GM21360 (cell line): ENCODE measurements around the gene U2AF1L4.

Experiments used
- ATAC-seq: cut with Tn5 transposase; IDR thresholded peaks from one replicate; pipeline ENCODE4 v1.9.1; 2021; ENCODE audit warnings: mild to moderate bottlenecking, moderate library complexity; ENCODE audit not compliant: unreplicated experiment

The U2AF1L4 gene

DNA sequence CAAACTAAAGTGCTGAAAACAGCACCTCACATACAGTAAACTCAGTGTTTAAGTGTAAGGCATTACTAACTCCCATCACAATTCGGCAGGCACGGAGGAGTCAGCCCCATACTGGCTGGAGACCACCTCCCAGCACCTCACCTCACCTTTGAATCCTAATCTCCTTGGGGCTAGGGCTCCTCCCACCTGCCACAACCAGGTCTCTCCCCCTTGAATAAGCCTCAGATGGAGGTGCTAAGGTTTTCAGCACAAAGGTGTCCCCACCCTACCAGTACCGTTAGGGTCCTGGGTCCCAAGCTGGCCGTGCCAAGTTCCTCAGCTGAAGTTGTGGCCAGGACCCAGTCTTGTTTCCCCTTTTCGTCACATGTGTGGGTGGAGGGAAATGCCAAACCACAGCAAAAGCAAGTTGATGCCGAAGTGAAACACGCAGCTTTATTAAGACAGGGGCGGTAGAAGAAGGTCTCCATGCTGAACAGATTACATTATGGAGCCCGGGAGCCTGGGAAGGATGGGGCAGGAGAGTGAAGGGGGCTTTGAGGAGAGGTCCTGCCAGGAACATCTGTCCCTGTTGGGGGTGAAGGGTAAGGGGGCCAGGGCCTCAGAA lies 3.0 kb downstream of the U2AF1L4 start, which contains the start of gene IGFLR1:
TSS of gene IGFLR1 (minus strand) at position 332 of the 604 bp plus-strand sequence. CDS start 1,272 bp downstream, outside the sequence.
- no peak for ATAC-seq

DNA sequence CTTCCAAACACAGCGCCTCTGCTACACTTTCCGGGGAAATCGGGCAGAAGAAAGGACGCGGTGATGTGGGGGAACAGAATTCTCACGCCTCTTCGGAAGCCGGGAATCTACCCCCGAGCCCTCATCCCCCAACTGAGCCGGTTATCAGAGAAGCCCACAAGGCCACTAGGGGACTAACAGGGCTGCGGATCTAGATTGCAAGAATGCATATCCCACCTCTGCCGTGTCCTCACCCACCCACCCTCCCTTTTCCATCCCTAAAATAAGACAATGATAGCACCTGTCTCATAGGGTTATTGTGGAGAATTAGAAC lies 4.1 kb downstream of the U2AF1L4 start:
- ATAC-seq = no peak

DNA sequence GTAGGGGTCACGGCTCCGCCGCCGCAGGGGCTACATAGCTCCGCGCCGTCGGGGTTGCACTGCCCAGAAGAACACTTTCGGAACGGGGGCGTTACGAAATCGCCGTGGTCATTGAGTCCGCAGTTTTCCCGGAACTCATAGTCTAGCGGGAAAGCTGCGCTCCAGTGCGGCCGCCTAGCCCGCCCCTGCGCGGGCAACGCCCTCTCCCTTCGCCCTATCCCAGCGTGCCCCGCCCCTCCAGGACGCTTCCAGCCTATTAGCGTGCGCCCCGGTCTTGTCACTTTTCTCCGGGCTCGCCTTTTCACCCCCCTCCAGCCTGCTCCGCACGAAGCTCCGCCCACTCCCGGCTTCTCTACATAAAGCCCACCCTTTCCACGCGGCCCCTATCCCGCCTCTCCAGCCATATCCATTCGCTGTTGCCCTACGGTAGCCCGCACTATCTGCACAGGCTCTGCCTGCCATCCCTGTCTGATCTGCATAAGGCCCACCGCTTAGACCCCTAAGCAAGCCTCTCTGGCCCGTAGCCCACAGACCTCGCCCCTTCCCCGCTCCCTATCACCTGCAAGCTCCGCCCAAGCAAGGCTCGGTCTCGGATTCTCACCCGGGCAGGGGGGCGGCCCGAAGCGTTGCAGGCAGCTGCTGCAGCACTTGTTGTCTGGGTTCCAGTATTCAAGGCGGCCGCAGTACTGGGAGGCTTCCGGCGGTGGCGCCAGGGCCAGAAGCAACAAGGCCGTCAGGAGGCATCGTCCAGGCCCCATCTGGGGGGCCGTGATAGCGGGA lies 4.6 kb downstream of the U2AF1L4 start:
- peak; percentile 55 for ATAC-seq

DNA sequence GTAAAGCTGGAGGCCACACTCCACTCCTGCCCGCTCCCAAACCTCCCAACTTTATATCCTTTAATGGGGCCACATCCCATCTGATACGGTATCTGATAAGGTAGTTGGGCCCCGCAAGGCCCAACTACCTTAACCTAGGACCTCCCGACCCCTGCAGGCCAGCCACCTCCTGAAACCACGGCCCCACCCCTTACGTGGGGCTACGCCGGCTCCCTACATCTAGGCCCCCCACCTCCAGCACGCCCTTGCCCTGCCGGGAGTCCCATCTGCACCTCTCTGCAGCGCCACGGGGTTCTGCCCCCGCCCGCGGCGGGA lies 5.2 kb downstream of the U2AF1L4 start:
- no peak for ATAC-seq

DNA sequence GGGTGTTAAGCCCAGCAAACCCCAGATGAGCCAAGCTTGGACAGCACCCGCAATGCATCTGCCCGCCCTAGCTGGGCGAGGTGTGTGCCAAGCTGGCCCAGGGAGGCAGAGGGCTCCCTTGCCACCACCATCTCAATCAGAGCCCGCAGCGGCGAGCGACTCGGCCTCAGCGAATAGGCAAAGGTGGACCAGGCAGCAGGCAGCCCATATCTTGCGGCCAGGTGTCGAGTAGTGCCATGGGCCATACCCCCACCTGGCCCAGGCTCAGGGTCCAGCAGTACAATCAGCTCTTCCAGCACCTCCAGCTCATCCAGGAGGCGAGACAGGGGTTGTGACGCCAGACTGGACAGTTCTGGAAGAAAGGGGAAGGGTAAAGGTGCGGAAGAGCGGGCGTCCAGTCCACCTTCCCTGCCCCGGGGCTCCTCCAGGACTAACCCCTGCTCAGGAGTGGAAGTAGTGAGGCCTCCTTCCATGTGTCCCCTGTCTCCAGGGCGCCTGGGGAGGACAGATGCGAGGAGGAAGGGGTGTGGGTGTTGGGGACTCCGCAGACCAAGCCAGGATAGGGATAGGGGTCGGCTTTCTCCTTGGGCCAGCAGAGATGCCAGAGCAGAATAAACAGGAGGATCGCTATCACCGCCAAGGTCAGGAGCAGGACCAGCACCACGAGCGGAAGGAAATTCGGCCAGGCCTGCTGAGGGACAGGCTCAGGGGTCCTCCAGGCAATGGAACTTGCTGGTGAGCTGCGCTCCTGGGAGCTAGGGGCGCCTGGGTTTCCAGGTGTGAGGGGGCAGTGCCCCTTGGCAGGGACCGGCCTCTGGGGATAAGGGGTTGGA lies 5.7 kb downstream of the U2AF1L4 start:
- ATAC-seq = no peak

DNA sequence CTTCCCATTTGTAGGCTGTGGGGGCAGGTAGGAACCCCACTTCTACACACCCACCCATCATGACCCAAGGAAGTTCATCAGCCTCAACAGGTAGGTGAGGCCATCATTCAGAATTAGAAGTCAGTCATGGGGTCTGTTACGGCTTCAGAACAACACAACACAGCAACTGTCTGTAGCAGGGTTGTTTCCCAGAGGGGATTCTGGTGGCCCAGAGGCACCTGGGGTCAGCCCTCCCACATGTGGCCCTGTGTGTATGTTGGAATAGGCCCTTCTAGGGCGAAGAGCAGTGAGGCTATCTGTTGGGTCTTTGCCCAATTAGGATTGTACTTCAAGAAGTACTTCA lies 6.4 kb downstream of the U2AF1L4 start:
- no peak for ATAC-seq

DNA sequence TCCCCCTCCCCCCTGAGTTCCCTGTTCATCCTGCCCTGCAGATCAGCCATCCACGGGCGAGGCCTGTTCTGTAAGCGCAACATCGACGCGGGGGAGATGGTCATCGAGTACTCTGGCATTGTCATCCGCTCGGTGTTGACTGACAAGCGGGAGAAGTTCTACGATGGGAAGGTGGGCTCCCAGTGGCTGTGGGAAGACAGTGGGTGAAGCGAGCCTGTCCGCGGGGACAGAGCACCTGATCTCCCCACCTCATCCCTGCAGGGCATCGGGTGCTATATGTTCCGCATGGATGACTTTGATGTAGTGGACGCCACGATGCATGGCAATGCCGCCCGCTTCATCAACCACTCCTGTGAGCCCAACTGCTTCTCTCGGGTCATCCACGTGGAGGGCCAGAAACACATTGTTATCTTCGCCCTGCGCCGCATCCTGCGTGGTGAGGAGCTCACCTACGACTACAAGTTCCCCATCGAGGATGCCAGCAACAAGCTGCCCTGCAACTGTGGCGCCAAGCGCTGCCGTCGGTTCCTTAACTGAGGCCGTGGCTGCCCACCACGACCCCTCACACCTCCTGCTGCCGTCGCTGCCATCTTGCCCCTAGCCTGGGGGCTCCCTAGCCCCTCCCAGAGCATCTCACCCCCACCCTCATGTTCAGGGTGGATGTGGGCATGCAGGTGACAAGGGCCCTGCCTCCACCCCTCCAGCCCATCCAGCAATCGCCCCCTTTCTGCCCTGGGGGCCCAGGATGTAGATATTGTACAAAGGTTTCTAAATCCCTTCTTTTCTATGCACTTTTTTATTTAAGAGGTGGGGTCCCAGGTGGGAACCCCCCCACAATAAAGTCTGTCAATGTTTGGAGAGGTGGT lies 7.0 kb downstream of the U2AF1L4 start:
- ATAC-seq = no peak

DNA sequence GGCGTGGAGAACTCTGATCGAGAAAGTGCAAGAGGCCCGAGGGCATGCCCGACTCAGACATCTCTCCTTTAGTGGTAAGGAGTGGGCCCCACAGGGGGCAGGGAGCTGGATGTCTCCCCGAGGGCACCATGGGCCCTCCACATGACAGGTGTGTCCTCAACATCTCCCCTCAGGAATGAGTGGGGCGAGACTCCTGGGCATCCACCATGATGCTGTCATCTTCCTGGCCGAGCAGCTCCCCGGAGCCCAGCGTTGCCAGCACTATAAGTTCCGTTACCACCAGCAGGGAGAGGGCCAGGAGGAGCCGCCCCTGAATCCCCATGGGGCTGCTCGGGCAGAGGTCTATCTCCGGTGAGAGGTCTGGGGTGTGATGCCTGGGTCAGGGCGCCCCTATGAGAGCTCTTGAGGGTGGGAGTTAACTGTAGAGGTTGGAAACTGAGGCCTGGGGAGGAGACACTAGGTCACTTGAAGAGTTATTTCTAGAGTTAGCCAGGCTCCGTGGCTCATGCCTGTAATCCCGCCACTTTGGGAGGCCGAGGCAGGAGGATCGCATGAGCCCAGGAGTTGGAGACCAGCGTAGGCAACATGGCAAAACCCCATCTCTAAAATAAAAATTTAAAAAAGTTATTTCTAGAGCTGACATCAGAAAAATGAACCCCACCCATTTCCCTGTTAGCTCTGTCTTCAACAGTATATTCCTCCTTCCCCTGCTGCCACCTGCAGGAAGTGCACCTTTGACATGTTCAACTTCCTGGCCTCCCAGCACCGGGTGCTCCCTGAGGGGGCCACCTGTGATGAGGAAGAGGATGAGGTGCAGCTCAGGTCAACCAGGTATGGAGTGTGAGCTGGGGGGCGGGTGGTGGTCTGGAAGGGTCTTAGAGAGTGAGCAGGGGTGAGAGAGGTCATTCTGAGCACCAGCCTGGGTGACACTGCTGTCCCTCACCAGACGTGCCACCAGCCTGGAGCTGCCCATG lies 8.0 kb downstream of the U2AF1L4 start:
- ATAC-seq = no peak

DNA sequence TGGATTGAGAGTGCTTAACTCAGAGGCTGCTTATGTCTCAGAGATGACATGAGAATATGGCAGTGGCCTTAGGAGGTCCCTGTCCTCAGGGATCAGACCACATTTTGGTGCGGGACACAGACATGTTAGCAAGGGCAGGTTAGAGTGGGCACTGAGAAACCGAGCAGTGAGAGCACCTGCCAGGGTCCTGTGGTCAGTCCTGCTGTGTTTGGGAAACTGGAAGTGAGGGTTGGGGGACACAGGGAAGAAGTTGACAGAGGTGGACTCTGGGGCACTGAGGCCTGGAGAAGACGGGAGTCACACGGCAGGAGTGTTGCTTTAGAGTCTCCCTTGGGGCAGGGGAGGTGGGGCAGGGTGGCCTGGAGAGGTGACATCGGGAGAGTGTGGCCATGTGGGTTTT lies 10.3 kb downstream of the U2AF1L4 start:
- no peak for ATAC-seq

DNA sequence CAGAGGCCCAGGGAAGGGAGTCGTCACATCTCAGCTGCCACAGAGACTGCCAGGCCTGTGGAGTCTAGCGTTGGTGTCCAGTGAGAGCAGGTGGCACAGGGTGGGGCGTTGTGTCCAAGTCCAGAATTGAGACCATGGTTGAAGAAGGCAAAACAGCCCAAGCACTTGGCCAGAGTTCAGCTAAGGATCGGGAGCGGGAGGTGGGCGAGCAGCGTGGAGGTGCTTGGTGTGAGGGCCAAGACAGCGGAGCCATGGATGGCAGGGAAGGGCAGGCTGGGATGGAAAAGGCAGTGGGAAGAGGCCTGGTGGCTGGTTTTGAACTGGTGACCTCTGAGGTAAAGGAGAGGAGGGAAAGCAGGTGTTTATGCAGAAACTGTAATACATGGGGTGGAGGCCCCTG lies 10.9 kb downstream of the U2AF1L4 start:
- no peak for ATAC-seq

DNA sequence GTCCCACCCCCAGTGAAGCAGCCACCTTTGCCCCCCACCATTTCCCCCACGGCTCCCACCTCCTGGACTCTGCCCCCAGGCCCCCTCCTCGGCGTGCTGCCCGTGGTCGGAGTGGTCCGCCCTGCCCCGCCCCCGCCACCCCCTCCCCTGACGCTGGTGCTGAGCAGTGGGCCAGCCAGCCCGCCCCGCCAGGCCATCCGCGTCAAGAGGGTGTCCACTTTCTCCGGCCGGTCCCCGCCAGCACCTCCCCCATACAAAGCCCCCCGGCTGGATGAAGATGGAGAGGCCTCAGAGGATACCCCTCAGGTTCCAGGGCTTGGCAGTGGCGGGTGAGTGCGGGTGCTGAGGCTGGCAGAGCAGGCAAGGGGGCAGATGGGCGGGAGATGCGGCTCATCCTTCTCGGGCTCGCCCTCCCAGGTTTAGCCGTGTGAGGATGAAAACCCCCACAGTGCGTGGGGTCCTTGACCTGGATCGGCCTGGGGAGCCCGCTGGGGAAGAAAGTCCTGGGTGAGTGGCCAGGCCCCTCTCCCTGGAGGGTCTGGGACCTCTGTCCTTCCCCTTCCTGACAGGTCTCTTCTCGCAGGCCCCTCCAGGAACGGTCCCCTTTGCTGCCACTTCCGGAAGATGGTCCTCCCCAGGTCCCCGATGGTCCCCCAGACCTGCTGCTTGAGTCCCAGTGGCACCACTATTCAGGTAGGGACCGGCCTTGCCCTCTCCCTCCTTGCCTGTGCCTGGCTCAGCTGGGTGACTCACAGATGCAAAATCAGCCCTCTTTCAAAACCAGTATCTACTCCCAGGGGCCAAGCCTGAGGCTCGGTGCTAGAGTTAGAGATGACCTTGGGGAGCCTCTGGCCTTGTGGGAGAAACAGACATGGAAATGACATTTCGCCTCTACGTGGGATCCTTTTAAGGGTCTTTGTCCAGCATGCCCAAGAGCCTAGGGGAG lies 11.8 kb downstream of the U2AF1L4 start:
- ATAC-seq = no peak

DNA sequence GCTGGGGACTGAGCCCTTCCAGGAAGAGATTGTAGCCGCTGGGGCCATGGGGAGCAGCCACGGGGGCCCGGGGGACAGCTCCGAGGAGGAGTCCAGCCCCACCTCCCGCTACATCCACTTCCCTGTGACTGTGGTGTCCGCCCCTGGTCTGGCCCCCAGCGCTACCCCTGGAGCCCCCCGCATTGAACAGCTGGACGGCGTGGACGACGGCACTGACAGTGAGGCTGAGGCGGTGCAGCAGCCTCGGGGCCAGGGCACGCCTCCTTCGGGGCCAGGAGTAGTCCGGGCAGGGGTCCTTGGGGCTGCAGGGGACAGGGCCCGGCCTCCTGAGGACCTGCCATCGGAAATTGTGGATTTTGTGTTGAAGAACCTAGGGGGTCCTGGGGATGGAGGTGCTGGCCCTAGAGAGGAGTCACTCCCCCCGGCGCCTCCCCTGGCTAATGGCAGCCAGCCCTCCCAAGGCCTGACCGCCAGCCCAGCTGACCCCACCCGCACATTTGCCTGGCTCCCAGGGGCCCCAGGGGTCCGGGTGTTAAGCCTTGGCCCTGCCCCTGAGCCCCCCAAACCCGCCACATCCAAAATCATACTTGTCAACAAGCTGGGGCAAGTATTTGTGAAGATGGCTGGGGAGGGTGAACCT lies 12.6 kb downstream of the U2AF1L4 start:
- ATAC-seq = no peak

DNA sequence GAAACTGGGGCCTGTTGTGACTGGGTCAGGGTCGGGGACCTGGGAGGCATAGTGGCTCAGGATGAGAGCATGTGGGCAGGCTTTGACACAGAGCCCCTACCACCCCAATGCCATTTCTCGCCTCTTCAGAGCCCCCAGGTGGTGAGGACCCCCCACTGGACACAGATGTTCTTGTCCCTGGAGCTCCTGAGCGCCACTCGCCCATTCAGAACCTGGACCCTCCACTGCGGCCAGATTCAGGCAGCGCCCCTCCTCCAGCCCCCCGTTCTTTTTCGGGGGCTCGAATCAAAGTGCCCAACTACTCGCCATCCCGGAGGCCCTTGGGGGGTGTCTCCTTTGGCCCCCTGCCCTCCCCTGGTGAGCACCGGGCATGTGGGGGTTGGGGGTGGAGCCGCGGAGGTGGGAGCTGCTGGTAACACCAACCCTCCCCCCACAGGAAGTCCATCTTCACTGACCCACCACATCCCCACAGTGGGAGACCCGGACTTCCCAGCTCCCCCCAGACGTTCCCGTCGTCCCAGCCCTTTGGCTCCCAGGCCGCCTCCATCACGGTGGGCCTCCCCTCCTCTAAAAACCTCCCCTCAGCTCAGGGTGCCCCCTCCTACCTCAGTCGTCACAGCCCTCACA lies 13.3 kb downstream of the U2AF1L4 start:
- ATAC-seq = no peak

DNA sequence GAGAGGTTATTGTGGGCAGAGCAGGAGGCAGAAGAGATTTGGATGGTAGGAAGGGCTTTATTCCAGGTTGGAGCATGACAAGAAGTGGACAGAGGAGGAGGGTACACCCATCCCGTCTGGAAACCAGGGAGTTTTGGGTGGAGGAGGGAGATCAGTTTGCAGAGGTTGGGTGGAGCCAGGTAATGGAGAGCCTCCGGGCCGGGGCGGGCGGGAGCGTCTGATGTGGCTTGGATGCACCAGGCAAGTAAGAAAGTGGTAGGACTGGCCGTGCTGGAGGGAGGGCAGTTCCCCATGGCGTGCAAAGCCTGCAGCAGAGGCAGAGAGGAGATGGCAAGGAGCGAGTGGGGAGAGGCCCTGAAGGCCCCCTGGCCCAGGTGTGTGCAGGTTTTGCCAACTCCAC lies 13.9 kb downstream of the U2AF1L4 start:
- ATAC-seq = no peak

DNA sequence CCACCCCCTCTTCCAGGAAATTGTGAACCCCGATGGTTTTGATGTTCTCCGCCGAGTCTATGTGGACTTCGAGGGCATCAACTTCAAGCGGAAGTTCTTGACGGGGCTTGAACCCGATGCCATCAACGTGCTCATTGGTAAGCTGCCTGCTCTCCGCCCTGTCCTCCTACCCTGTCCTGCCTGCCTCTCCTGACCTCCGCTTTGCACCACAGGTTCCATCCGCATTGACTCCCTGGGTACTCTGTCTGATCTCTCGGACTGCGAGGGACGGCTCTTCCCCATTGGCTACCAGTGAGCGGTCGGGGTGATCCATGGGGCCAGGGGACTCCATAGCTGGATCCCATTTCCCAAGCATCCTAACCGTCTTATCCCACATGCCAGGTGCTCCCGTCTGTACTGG lies 14.9 kb downstream of the U2AF1L4 start:
- ATAC-seq = no peak

DNA sequence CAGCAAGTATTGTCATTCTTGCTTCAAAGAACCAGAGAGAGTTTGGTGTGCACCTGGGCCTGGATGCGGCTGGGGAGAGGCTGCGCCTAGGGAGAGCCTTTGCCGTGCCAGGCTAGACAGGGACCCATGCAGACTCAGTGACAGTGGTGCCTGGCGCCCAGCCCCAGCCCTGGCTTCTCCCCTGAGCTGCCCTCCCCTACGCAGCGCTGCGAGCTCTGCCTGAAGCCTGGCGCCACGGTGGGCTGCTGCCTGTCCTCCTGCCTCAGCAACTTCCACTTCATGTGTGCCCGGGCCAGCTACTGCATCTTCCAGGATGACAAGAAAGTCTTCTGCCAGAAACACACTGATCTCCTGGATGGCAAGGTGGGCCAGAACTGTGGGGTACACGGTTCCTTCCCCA lies 15.5 kb downstream of the U2AF1L4 start:
- ATAC-seq = no peak

DNA sequence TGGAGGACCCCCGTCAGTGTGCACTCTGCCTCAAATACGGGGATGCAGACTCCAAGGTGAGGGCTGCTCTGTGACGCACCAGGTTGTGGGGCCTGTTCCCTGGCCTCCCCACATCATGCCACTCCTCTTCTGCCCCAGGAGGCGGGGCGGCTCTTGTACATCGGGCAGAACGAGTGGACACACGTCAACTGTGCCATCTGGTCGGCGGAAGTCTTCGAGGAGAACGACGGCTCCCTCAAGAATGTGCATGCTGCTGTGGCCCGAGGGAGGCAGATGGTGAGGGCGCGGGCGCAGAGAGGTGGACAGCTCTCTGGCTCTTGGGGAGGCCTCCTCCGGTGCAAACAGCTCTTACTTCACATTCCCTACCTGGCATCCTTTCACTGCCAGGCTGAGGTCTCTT lies 16.2 kb downstream of the U2AF1L4 start:
- no peak for ATAC-seq
